Karpas-422 (cell line): Measurements from ENCODE around the gene LRRC10B. TPM values are rescaled to one million over a fixed set of nuclear protein-coding genes. Genes with fewer than 3 reads are reported as not detected.

Source experiments
- DNase-seq: peaks from one replicate; pipeline ENCODE4 v3.0.0-alpha.2; 2015
- H2AFZ ChIP-seq: fragments of 200-600 bp; sonication (generic); 2 replicates; pipeline ENCODE4 v1.6.1; 2014; ENCODE audit warnings: antibody characterized with exemption, low read length, mixed read lengths
- H3K27ac ChIP-seq: fragments of 200-600 bp; sonication (generic); 2 replicates; pipeline ENCODE4 v1.5.1; 2014; ENCODE audit warnings: mild to moderate bottlenecking, low read length, moderate library complexity
- H3K27me3 ChIP-seq: fragments of 200-600 bp; sonication (generic); 2 replicates; pipeline ENCODE4 v1.6.1; 2014; ENCODE audit warnings: low read length, mixed read lengths
- H3K36me3 ChIP-seq: fragments of 200-600 bp; sonication (generic); 2 replicates; pipeline ENCODE4 v1.6.1; 2014; ENCODE audit warnings: low read length, mixed read lengths; ENCODE audit not compliant: insufficient read depth
- H3K4me1 ChIP-seq: fragments of 200-600 bp; sonication (generic); 2 replicates; pipeline ENCODE4 v1.6.1; 2014; ENCODE audit warnings: mild to moderate bottlenecking, low read length, mixed read lengths
- H3K4me2 ChIP-seq: fragments of 200-600 bp; sonication (generic); 2 replicates; pipeline ENCODE4 v1.6.1; 2014; ENCODE audit warnings: low read length, low read depth, mild to moderate bottlenecking; ENCODE audit not compliant: poor library complexity, severe bottlenecking
- H3K4me3 ChIP-seq: fragments of 200-600 bp; sonication (generic); 2 replicates; pipeline ENCODE4 v1.5.1; 2014; ENCODE audit warnings: mild to moderate bottlenecking, antibody characterized with exemption, low read length, mixed read lengths
- H3K79me2 ChIP-seq: fragments of 200-600 bp; sonication (generic); 2 replicates; pipeline ENCODE4 v1.6.1; 2014; ENCODE audit warnings: mild to moderate bottlenecking, low read length, mixed read lengths
- H3K9ac ChIP-seq: fragments of 200-600 bp; sonication (generic); 2 replicates; pipeline ENCODE4 v1.6.0; 2014; ENCODE audit warnings: low read length
- H3K9me2 ChIP-seq: fragments of 200-600 bp; sonication (generic), shearing (Covaris generic); replicated peaks from 2 replicates; pipeline ENCODE4 v1.6.0; 2014; ENCODE audit warnings: mild to moderate bottlenecking, low read length, moderate library complexity; ENCODE audit not compliant: insufficient read depth
- H3K9me3 ChIP-seq: fragments of 300-700, 200-600 bp; sonication (generic); 2 replicates; pipeline ENCODE4 v1.6.1; 2014; ENCODE audit warnings: low read length, mixed read lengths
- H4K20me1 ChIP-seq: fragments of 200-600 bp; sonication (generic); 2 replicates; pipeline ENCODE4 v1.6.1; 2014; ENCODE audit warnings: mild to moderate bottlenecking, antibody characterized with exemption, low read length, low read depth; ENCODE audit not compliant: insufficient read depth
- total RNA-seq: library from RNA; depleted of rRNA; stranded (reverse); fragments of >200 nt; shearing (Covaris generic); gene quantifications from 2 replicates; pipeline ENCODE4 v1.2.3, GENCODE V29; 2014; ENCODE audit warnings: low replicate concordance

LRRC10B gene
- total RNA-seq, 1 experiment from 2014 or later: not detected

- Histone ChIP-seq H3K4me2 (no peak overlapping the region), H3K79me2 (no peaks in the 10 kb centered on the region), H3K4me3 (no peak overlapping the region), H3K9me2 (no peaks in the 10 kb centered on the region), H2AFZ (no peak overlapping the region), H3K4me1 (peaks cover 12% of the 10 kb centered on the region), H3K9me3 (no peaks in the 10 kb centered on the region), H3K9ac (no peak overlapping the region), H3K36me3 (no peaks in the 10 kb centered on the region), H3K27ac (no peak overlapping the region), H4K20me1 (no peaks in the 10 kb centered on the region; the same call in 1 of the 2 replicates), H3K27me3 (no peaks in the 10 kb centered on the region)
- no peak for DNase-seq
These were observed 37.4 kb downstream of the LRRC10B start for GRCh38 chr11:61545921-61546320.

- Histone ChIP-seq H3K36me3 (no peaks in the 10 kb centered on the region), H3K4me1 (peaks cover 5% of the 10 kb centered on the region), H3K4me3 (no peak overlapping the region), H4K20me1 (no peaks in the 10 kb centered on the region; the same call in 1 of the 2 replicates), H3K9me2 (no peaks in the 10 kb centered on the region), H3K79me2 (no peaks in the 10 kb centered on the region), H2AFZ (no peak overlapping the region), H3K9me3 (no peaks in the 10 kb centered on the region), H3K4me2 (no peak overlapping the region), H3K27me3 (no peaks in the 10 kb centered on the region), H3K27ac (no peak overlapping the region), H3K9ac (no peak overlapping the region)
- no peak for DNase-seq
These were observed 38.1 kb downstream of the LRRC10B start for GRCh38 chr11:61546663-61547062.

GRCh38 chr11:61547246-61547645 lies 38.7 kb downstream of the LRRC10B start:
- no peaks in the 10 kb centered on the region; the same call in 1 of the 2 replicates for H4K20me1 ChIP-seq
- no peak overlapping the region for H3K27ac ChIP-seq
- no peaks in the 10 kb centered on the region for H3K4me1 ChIP-seq
- no peaks in the 10 kb centered on the region for H3K27me3 ChIP-seq
- H3K4me2 ChIP-seq: no peak overlapping the region
- no peaks in the 10 kb centered on the region for H3K9me3 ChIP-seq
- no peak overlapping the region for H2AFZ ChIP-seq
- no peaks in the 10 kb centered on the region for H3K36me3 ChIP-seq
- H3K79me2 ChIP-seq: no peaks in the 10 kb centered on the region
- no peak overlapping the region for H3K9ac ChIP-seq
- no peak overlapping the region for H3K4me3 ChIP-seq
- DNase-seq: no peak
- no peaks in the 10 kb centered on the region for H3K9me2 ChIP-seq

- Histone ChIP-seq H3K36me3 (no peaks in the 10 kb centered on the region), H3K4me1 (no peaks in the 10 kb centered on the region), H3K27me3 (no peaks in the 10 kb centered on the region), H3K9me3 (no peaks in the 10 kb centered on the region), H3K4me3 (no peak overlapping the region), H3K9me2 (no peaks in the 10 kb centered on the region), H4K20me1 (no peaks in the 10 kb centered on the region; the same call in 1 of the 2 replicates), H3K27ac (no peak overlapping the region), H3K4me2 (no peak overlapping the region), H3K79me2 (no peaks in the 10 kb centered on the region), H2AFZ (no peak overlapping the region), H3K9ac (no peak overlapping the region)
- DNase-seq: no peak
These were observed 40.6 kb downstream of the LRRC10B start for GRCh38 chr11:61549177-61549576.

GRCh38 chr11:61549662-61550568 lies 41.4 kb downstream of the LRRC10B start:
- DNase-seq: no peak
- no peaks in the 10 kb centered on the region for H3K36me3 ChIP-seq

GRCh38 chr11:61550665-61551227 lies 42.2 kb downstream of the LRRC10B start:
- no peaks in the 10 kb centered on the region for H4K20me1 ChIP-seq
- no peaks in the 10 kb centered on the region for H3K4me1 ChIP-seq
- no peak overlapping the region for H2AFZ ChIP-seq
- DNase-seq: no peak
- H3K9ac ChIP-seq: no peak overlapping the region
- no peaks in the 10 kb centered on the region for H3K9me3 ChIP-seq
- no peak overlapping the region for H3K27ac ChIP-seq
- H3K4me2 ChIP-seq: no peak overlapping the region
- no peak overlapping the region for H3K4me3 ChIP-seq
- no peaks in the 10 kb centered on the region for H3K27me3 ChIP-seq
- no peaks in the 10 kb centered on the region for H3K36me3 ChIP-seq
- no peaks in the 10 kb centered on the region for H3K79me2 ChIP-seq
- H3K9me2 ChIP-seq: no peaks in the 10 kb centered on the region

More at GRCh38 chr11:61549662-61550568, 41.4 kb downstream of the LRRC10B start:
- Histone ChIP-seq H3K79me2 (no peaks in the 10 kb centered on the region), H3K4me1 (no peaks in the 10 kb centered on the region), H2AFZ (no peak overlapping the region), H3K9ac (no peak overlapping the region), H3K4me2 (no peak overlapping the region), H3K27me3 (no peaks in the 10 kb centered on the region), H3K9me3 (no peaks in the 10 kb centered on the region), H3K4me3 (no peak overlapping the region), H3K27ac (no peak overlapping the region), H4K20me1 (no peaks in the 10 kb centered on the region; the same call in 1 of the 2 replicates), H3K9me2 (no peaks in the 10 kb centered on the region)

- H3K27ac ChIP-seq: no peak overlapping the region
These were observed 43.1 kb downstream of the LRRC10B start for GRCh38 chr11:61551634-61552033.

GRCh38 chr11:61552108-61552635 lies 43.6 kb downstream of the LRRC10B start:
- no peaks in the 10 kb centered on the region for H3K79me2 ChIP-seq
- H3K9me2 ChIP-seq: no peaks in the 10 kb centered on the region
- no peak overlapping the region for H3K27ac ChIP-seq
- H3K4me1 ChIP-seq: no peaks in the 10 kb centered on the region
- H3K4me2 ChIP-seq: no peak overlapping the region
- H3K9ac ChIP-seq: no peak overlapping the region
- no peaks in the 10 kb centered on the region for H3K9me3 ChIP-seq
- no peaks in the 10 kb centered on the region for H4K20me1 ChIP-seq
- H3K36me3 ChIP-seq: no peaks in the 10 kb centered on the region
- no peak overlapping the region for H2AFZ ChIP-seq
- H3K27me3 ChIP-seq: no peaks in the 10 kb centered on the region
- DNase-seq: no peak
- H3K4me3 ChIP-seq: no peak overlapping the region

More at GRCh38 chr11:61551634-61552033, 43.1 kb downstream of the LRRC10B start:
- Histone ChIP-seq H4K20me1 (no peaks in the 10 kb centered on the region), H3K9ac (no peak overlapping the region), H3K36me3 (no peaks in the 10 kb centered on the region), H3K9me2 (no peaks in the 10 kb centered on the region), H3K4me1 (no peaks in the 10 kb centered on the region), H3K4me3 (no peak overlapping the region), H2AFZ (no peak overlapping the region), H3K79me2 (no peaks in the 10 kb centered on the region), H3K27me3 (no peaks in the 10 kb centered on the region), H3K9me3 (no peaks in the 10 kb centered on the region), H3K4me2 (no peak overlapping the region)
- no peak for DNase-seq
